Smooth muscle cell (in vitro differentiated cells): Measurements from ENCODE around the gene WDR1. TPM values are rescaled to one million over a fixed set of nuclear protein-coding genes. Genes with fewer than 3 reads are reported as not detected.
"Not testable (repeated sequence)": the region's sequence is repeated elsewhere in the genome, so short reads cannot be mapped to it uniquely, and the experiment has no call there.

ENCODE experiments used
- DNase-seq: peaks from one replicate; lab custom pipeline; 2025; ENCODE audit not compliant: unreplicated experiment; lab: John Stamatoyannopoulos, UW
- H2AFZ ChIP-seq: fragments of 200-600 bp; sonication (generic); 2 replicates; pipeline ENCODE4 v1.6.0; 2016; ENCODE audit warnings: antibody characterized with exemption, low read depth, mild to moderate bottlenecking
- H3F3A ChIP-seq: fragments of 200-600 bp; sonication (generic); 2 replicates; pipeline ENCODE4 v1.6.0; 2017; ENCODE audit warnings: antibody characterized with exemption, low read depth
- H3K27ac ChIP-seq: fragments of 200-600 bp; sonication (generic); 2 replicates; pipeline ENCODE4 v1.5.1; 2016; ENCODE audit warnings: low read depth, mild to moderate bottlenecking
- H3K27me3 ChIP-seq: fragments of 200-600 bp; sonication (generic); 2 replicates; pipeline ENCODE4 v1.6.1; 2016; ENCODE audit warnings: low read depth, mild to moderate bottlenecking
- H3K36me3 ChIP-seq: fragments of 200-600 bp; sonication (generic); 2 replicates; pipeline ENCODE4 v1.5.1; 2016; ENCODE audit warnings: low read depth
- H3K4me1 ChIP-seq: fragments of 200-600 bp; sonication (generic); 2 replicates; pipeline ENCODE4 v1.5.1; 2016; ENCODE audit warnings: low read depth
- H3K4me2 ChIP-seq: fragments of 200-600 bp; sonication (generic); 2 replicates; pipeline ENCODE4 v1.6.0; 2016; ENCODE audit warnings: mild to moderate bottlenecking
- H3K4me3 ChIP-seq: fragments of 200-600 bp; sonication (generic); 2 replicates; pipeline ENCODE4 v1.5.1; 2016; ENCODE audit warnings: mild to moderate bottlenecking
- H3K79me2 ChIP-seq: fragments of 200-600 bp; sonication (generic); 2 replicates; pipeline ENCODE4 v1.6.0; 2016; ENCODE audit warnings: low read depth, mild to moderate bottlenecking
- H3K9ac ChIP-seq: fragments of 200-600 bp; sonication (generic); 2 replicates; pipeline ENCODE4 v1.6.0; 2016; ENCODE audit warnings: low read depth
- H3K9me3 ChIP-seq: fragments of 200-600 bp; sonication (generic); replicated peaks from 2 replicates; pipeline ENCODE4 v1.5.1; 2016; ENCODE audit warnings: low read depth
- H4K20me1 ChIP-seq: fragments of 200-600 bp; sonication (generic); 2 replicates; pipeline ENCODE4 v1.6.0; 2016; ENCODE audit warnings: low read depth
- CTCF ChIP-seq: fragments of 200-600 bp; sonication (generic); IDR thresholded peaks from 2 replicates; pipeline ENCODE4 v1.5.1; 2017; ENCODE audit warnings: borderline replicate concordance, mild to moderate bottlenecking, antibody characterized with exemption; ENCODE audit not compliant: insufficient read depth, poor library complexity, severe bottlenecking
- WGBS: methylation state at CpG from one replicate; pipeline ENCODE4 v1.1.7; 2016; ENCODE audit warnings: low lambda C conversion rate; 5-methylcytosine and 5-hydroxymethylcytosine counted together
- polyA plus RNA-seq: library from polyadenylated mRNA; unstranded; fragments of >200 nt; fragmentation: Nextera tagmentation; extraction: Ambion mirVana; gene quantifications from 2 replicates; pipeline ENCODE4 v1.2.1, GENCODE V29; 2016
- total RNA-seq: library from RNA; depleted of rRNA; stranded (reverse); fragments of >200 nt; gene quantifications from 2 replicates; pipeline ENCODE4 v1.2.3, GENCODE V29; 2014

WDR1 gene
- total and polyA plus RNA-seq, 2 experiments from 2014 or later = 259 to 273 TPM

- DNase-seq = no peak
- H4K20me1 ChIP-seq = no peaks in the 10 kb centered on the region
- no peak overlapping the region for H2AFZ ChIP-seq
- no peaks in the 10 kb centered on the region for H3K4me1 ChIP-seq
- no peak overlapping the region for H3K4me3 ChIP-seq
- no peak overlapping the region for H3K4me2 ChIP-seq
- H3K79me2 ChIP-seq = no peaks in the 10 kb centered on the region
- no peaks in the 10 kb centered on the region for H3K36me3 ChIP-seq
- no peak overlapping the region for H3K27ac ChIP-seq
- H3K27me3 ChIP-seq = no peaks in the 10 kb centered on the region
- H3K9ac ChIP-seq = no peak overlapping the region
- 72% methylated on average over 13 of the region's 13 CpGs for WGBS
- no peaks in the 10 kb centered on the region for H3K9me3 ChIP-seq
- H3F3A ChIP-seq = no peaks in the 10 kb centered on the region
- no peak for TF ChIP-seq CTCF
Measured at GRCh38 chr4:10129196-10130177, 12.9 kb upstream of the WDR1 start.

GRCh38 chr4:10128761-10129160 is 12.2 kb upstream of the WDR1 start:
- Histone ChIP-seq H3F3A (no peaks in the 10 kb centered on the region), H3K4me2 (no peak overlapping the region), H3K79me2 (no peaks in the 10 kb centered on the region), H3K27ac (no peak overlapping the region), H3K27me3 (no peaks in the 10 kb centered on the region), H3K9me3 (no peaks in the 10 kb centered on the region), H3K36me3 (no peaks in the 10 kb centered on the region), H3K4me3 (no peak overlapping the region), H3K9ac (no peak overlapping the region), H3K4me1 (no peaks in the 10 kb centered on the region), H4K20me1 (no peaks in the 10 kb centered on the region), H2AFZ (no peak overlapping the region)
- no peak for DNase-seq
- 59% methylated on average over 2 of the region's 2 CpGs for WGBS
- TF ChIP-seq CTCF = no peak

GRCh38 chr4:10127531-10127930 is 10.9 kb upstream of the WDR1 start:
- not testable (repeated sequence) for H3K4me3 ChIP-seq, H3K27ac ChIP-seq, H3K4me2 ChIP-seq, H3K79me2 ChIP-seq, H3K27me3 ChIP-seq, H3K4me1 ChIP-seq, H3K36me3 ChIP-seq, H4K20me1 ChIP-seq, DNase-seq, H3K9me3 ChIP-seq, H3K9ac ChIP-seq, H2AFZ ChIP-seq, H3F3A ChIP-seq
- 94% methylated on average over 7 of the region's 7 CpGs for WGBS

GRCh38 chr4:10124167-10124930 is 7.8 kb upstream of the WDR1 start:
- 89% methylated on average over 13 of the region's 13 CpGs for WGBS
- no peak for DNase-seq

More at GRCh38 chr4:10124167-10124930, 7.8 kb upstream of the WDR1 start:
- Histone ChIP-seq H3K4me2 (no peak overlapping the region), H3K36me3 (no peaks in the 10 kb centered on the region), H2AFZ (no peak overlapping the region), H3K9me3 (no peaks in the 10 kb centered on the region), H4K20me1 (no peaks in the 10 kb centered on the region), H3K4me1 (peaks cover 3% of the 10 kb centered on the region), H3K27me3 (no peaks in the 10 kb centered on the region), H3F3A (no peaks in the 10 kb centered on the region), H3K27ac (no peak overlapping the region), H3K79me2 (no peaks in the 10 kb centered on the region), H3K4me3 (no peak overlapping the region), H3K9ac (no peak overlapping the region)
- no peak for TF ChIP-seq CTCF
